Heart left ventricle (tissue), 13 donors: ENCODE data around the gene ATPAF1.

Experiments used
- CTCF ChIP-seq, 12 donors: fragments of 200-600 bp; sonication (generic) in 4 of 12; IDR thresholded peaks; one replicate each; pipeline versions ENCODE4 v1.5.0 to v1.8.0; 2018 to 2022; ENCODE audit warnings: antibody characterized with exemption in 12 of 12, mild to moderate bottlenecking in 5 of 12
- POLR2A ChIP-seq, 2 donors: fragments of 450-650 bp; IDR thresholded peaks; one replicate each; pipeline ENCODE4 v1.6.1; 2017; ENCODE audit warnings: antibody characterized with exemption in 2 of 2, mild to moderate bottlenecking in 2 of 2, moderate library complexity in 2 of 2
- donor health status: ischemic (EF 13 %, LVEDD 7.1; RV severe dilation, severe dysfunction).
- donor health status: DM: no; HTN: yes; CAD: no.
- donor health status: DM: no; HTN: no; CAD: no.
- donor health status: ischemic (EF 25% LVEDD 6.9; RV normal size, moderate dysfunction).
- donor health status: ischemic (EF 25% LVEDD 5.7; RV mildly dilated, moderate dysfunction).
- donor health status: ischemic (EF 35%, LVEDD 5.7; RV mildly dilated, moderate dysfunction).
- donor health status: nonischemic (EF 11% LVEDD 7.7; RV severe dilation, severe dysfunction).
- donor health status: DM: yes; HTN: yes; CAD: no.
- donor health status: PGD.
- donor health status: ischemic (EF 29% LVEDD 5.4; RV normal size, mild dysfunction).
- donor health status: nonischemic (EF 23%, LVEDD 6.1; RV moderate dilation, normal function).

DNA sequence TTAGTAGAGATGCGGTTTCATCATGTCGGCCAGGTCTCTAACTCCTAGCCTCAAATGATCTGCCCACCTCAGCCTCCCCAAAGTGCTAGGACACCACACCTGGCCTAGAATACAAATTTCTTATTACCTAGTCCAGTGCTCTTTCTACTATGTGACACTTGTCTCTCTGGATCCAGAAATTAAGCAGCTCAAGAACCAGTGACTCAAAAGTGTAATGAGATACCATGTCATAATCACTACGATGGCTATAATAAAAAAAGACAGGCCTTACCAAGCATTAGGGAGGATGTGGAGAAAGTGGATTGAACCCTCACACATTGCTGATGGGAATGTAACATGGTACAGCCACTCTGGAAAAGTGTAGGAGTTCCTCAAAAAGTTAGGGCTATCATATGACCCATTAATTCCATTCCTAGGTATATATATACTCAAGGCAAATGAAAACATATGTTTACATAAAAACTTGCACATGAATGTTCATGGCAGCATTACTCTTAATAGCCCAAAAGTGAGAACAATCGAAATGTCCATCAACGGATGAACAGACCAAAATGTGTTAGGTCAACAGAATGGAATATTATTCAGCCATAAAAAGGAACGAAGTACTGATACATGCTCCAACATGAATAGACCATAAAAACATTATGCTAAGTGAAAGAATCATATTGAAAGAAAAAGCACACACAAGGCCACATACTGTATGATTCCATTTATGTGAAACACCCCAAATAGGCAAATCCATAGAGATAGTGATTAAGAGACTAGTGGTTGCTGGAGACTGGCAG is 11.8 kb upstream of the ATPAF1 start:
- TF ChIP-seq CTCF (IDR thresholded peaks at IDR 0.05), result no peak
- no peak for TF ChIP-seq POLR2A (IDR thresholded peaks at IDR 0.05)
